ENCODE measurements around the gene PPIP5K2.

Gene PPIP5K2

DNA sequence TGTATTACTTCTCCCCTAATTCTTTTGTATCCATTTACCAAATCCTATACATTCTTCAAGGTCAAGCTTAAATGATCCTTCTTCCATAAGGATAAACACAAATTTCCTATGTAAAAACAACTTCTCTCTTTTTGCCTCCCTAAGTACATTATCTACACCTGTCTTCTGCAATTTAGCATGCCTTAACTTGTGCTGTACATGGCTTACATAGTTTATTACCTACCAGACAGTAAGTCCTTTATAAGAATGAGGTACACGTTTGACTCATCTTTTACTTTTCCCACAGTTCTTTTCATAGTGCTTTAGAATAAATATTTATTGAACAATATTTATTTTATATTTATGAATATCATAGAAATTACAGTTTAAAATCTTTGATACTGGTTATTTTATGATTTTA is 33.6 kb upstream of the PPIP5K2 start:
- Histone ChIP-seq H3K27me3 (ENCODE audit: control insufficient read depth in 1 of 2, insufficient read depth in 1 of 2, low read length in 2 of 2) (no peaks in the 10 kb centered on the region), H3K36me3 (ENCODE audit: control insufficient read depth in 1 of 2, insufficient read depth in 2 of 2, low read depth in 1 of 2, low read length in 2 of 2) (peaks cover 10 to 46% of the 10 kb centered on the region in 2 experiments), H4K91ac (ENCODE audit: low read length) (no peak overlapping the region), H3K9me3 (ENCODE audit: control insufficient read depth, low read length) (peaks cover 47% of the 10 kb centered on the region), H3K79me1 (replicated peaks; ENCODE audit: low read length, poor library complexity, severe bottlenecking) (peaks cover 2% of the 10 kb centered on the region), H2AFZ (ENCODE audit: low read depth, low read length) (no peak overlapping the region), H3K4me3 (ENCODE audit: insufficient read depth in 1 of 2, low read depth in 1 of 2, low read length in 2 of 2) (no peak overlapping the region), H2BK120ac (ENCODE audit: low read depth, low read length) (no peak overlapping the region), H2BK15ac (ENCODE audit: low read depth, poor library complexity, severe bottlenecking) (no peak overlapping the region), H2AK5ac (ENCODE audit: low read length, severe bottlenecking) (no peak overlapping the region), H3K9ac (ENCODE audit: low read length) (no peak overlapping the region), H3K4ac (ENCODE audit: low read depth in 1 of 2, low read length in 2 of 2) (no peak overlapping the region), H2BK12ac (ENCODE audit: low read length in 2 of 2) (no peak overlapping the region), H3K4me1 (ENCODE audit: control insufficient read depth, insufficient read depth, low read depth, low read length) (no peaks in the 10 kb centered on the region), H3K27ac (ENCODE audit: low read length, poor library complexity, severe bottlenecking) (no peak overlapping the region), H3K4me2 (ENCODE audit: low read length, poor library complexity, severe bottlenecking) (no peak overlapping the region), H4K8ac (ENCODE audit: low read length) (no peak overlapping the region), H3K23ac (ENCODE audit: low read length in 2 of 2) (no peak overlapping the region), H3K18ac (ENCODE audit: low read depth in 1 of 2, low read length in 2 of 2) (no peak overlapping the region), H3K14ac (ENCODE audit: low read length in 2 of 2) (no peak overlapping the region), H2BK5ac (ENCODE audit: low read depth, low read length, poor library complexity, severe bottlenecking) (no peak overlapping the region)
- DNase-seq: no peak
- WGBS: no CpG with 5 or more reads among the region's 1 CpG

- DNase-seq: no peak
- Histone ChIP-seq H2BK15ac (ENCODE audit: low read depth, poor library complexity, severe bottlenecking) (no peak overlapping the region), H2BK5ac (ENCODE audit: low read depth, low read length, poor library complexity, severe bottlenecking) (no peak overlapping the region), H3K9ac (ENCODE audit: low read length) (no peak overlapping the region), H3K4me1 (ENCODE audit: control insufficient read depth, insufficient read depth, low read depth, low read length) (no peaks in the 10 kb centered on the region), H4K91ac (ENCODE audit: low read length) (no peak overlapping the region), H3K79me1 (replicated peaks; ENCODE audit: low read length, poor library complexity, severe bottlenecking) (peaks cover 2% of the 10 kb centered on the region), H3K9me3 (ENCODE audit: control insufficient read depth, low read length) (peaks cover 23% of the 10 kb centered on the region), H3K36me3 (ENCODE audit: control insufficient read depth in 1 of 2, insufficient read depth in 2 of 2, low read depth in 1 of 2, low read length in 2 of 2) (peaks cover 10 to 53% of the 10 kb centered on the region in 2 experiments), H3K27ac (ENCODE audit: low read length, poor library complexity, severe bottlenecking) (no peak overlapping the region), H2AFZ (ENCODE audit: low read depth, low read length) (no peak overlapping the region), H3K18ac (ENCODE audit: low read depth in 1 of 2, low read length in 2 of 2) (no peak overlapping the region), H2AK5ac (ENCODE audit: low read length, severe bottlenecking) (no peak overlapping the region), H3K27me3 (ENCODE audit: control insufficient read depth in 1 of 2, insufficient read depth in 1 of 2, low read length in 2 of 2) (no peaks in the 10 kb centered on the region), H2BK120ac (ENCODE audit: low read depth, low read length) (no peak overlapping the region), H3K4me2 (ENCODE audit: low read length, poor library complexity, severe bottlenecking) (no peak overlapping the region), H2BK12ac (ENCODE audit: low read length in 2 of 2) (no peak overlapping the region), H4K8ac (ENCODE audit: low read length) (no peak overlapping the region), H3K23ac (ENCODE audit: low read length in 2 of 2) (no peak overlapping the region), H3K4ac (ENCODE audit: low read depth in 1 of 2, low read length in 2 of 2) (no peak overlapping the region), H3K4me3 (ENCODE audit: insufficient read depth in 1 of 2, low read depth in 1 of 2, low read length in 2 of 2) (no peak overlapping the region), H3K14ac (ENCODE audit: low read length in 2 of 2) (no peak overlapping the region)
- WGBS: 100% methylated on average over 1 of the region's 1 CpG
Observed at GRCh38 chr5:103089272-103089671, 30.8 kb upstream of the PPIP5K2 start.

DNA sequence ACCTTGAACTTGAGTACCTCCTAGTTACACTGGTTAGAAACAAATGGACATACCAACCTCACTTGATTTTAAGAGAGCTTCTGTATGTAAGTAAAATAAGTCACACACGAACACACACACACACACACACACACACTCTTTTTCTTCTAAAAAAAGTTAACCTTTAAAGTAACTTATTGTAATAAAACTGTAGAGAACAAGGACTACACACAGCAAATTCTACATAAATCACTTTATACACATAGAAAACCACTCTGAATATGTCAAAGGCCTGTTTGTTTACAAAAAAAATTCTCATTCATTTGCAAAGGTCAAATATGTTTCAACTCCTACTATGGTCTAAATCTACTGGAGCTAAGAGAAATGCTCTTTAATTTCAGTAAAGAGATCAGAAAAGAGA is 29.3 kb upstream of the PPIP5K2 start:
- Histone ChIP-seq H2BK12ac (ENCODE audit: low read length in 2 of 2) (no peak overlapping the region), H3K4ac (ENCODE audit: low read depth in 1 of 2, low read length in 2 of 2) (no peak overlapping the region), H2BK15ac (ENCODE audit: low read depth, poor library complexity, severe bottlenecking) (no peak overlapping the region), H4K91ac (ENCODE audit: low read length) (no peak overlapping the region), H3K27me3 (ENCODE audit: control insufficient read depth in 1 of 2, insufficient read depth in 1 of 2, low read length in 2 of 2) (no peaks in the 10 kb centered on the region), H3K23ac (ENCODE audit: low read length in 2 of 2) (no peak overlapping the region), H3K36me3 (ENCODE audit: control insufficient read depth in 1 of 2, insufficient read depth in 2 of 2, low read depth in 1 of 2, low read length in 2 of 2) (peaks cover 6 to 42% of the 10 kb centered on the region in 2 experiments), H3K4me1 (ENCODE audit: control insufficient read depth, insufficient read depth, low read depth, low read length) (peaks cover 1% of the 10 kb centered on the region), H3K18ac (ENCODE audit: low read depth in 1 of 2, low read length in 2 of 2) (no peak overlapping the region), H3K27ac (ENCODE audit: low read length, poor library complexity, severe bottlenecking) (no peak overlapping the region), H3K4me3 (ENCODE audit: insufficient read depth in 1 of 2, low read depth in 1 of 2, low read length in 2 of 2) (no peak overlapping the region), H3K9ac (ENCODE audit: low read length) (no peak overlapping the region), H2BK120ac (ENCODE audit: low read depth, low read length) (no peak overlapping the region), H3K79me1 (replicated peaks; ENCODE audit: low read length, poor library complexity, severe bottlenecking) (peaks cover 2% of the 10 kb centered on the region), H3K14ac (ENCODE audit: low read length in 2 of 2) (no peak overlapping the region), H3K9me3 (ENCODE audit: control insufficient read depth, low read length) (peaks cover 9% of the 10 kb centered on the region), H4K8ac (ENCODE audit: low read length) (no peak overlapping the region), H3K4me2 (ENCODE audit: low read length, poor library complexity, severe bottlenecking) (no peak overlapping the region), H2AFZ (ENCODE audit: low read depth, low read length) (no peak overlapping the region), H2BK5ac (ENCODE audit: low read depth, low read length, poor library complexity, severe bottlenecking) (no peak overlapping the region), H2AK5ac (ENCODE audit: low read length, severe bottlenecking) (no peak overlapping the region)
- DNase-seq: no peak
- WGBS: no CpG with 5 or more reads among the region's 1 CpG

GRCh38 chr5:103092676-103093075 is 27.4 kb upstream of the PPIP5K2 start:
- no peak overlapping the region for H3K4ac ChIP-seq (ENCODE audit: low read depth in 1 of 2, low read length in 2 of 2)
- no peak overlapping the region for H3K27ac ChIP-seq (ENCODE audit: low read length, poor library complexity, severe bottlenecking)
- H2BK12ac ChIP-seq (ENCODE audit: low read length in 2 of 2): no peak overlapping the region
- H2BK15ac ChIP-seq (ENCODE audit: low read depth, poor library complexity, severe bottlenecking): no peak overlapping the region
- no peak overlapping the region for H4K91ac ChIP-seq (ENCODE audit: low read length)
- 100% methylated on average over 1 of the region's 3 CpGs for WGBS
- H2AK5ac ChIP-seq (ENCODE audit: low read length, severe bottlenecking): no peak overlapping the region
- no peak overlapping the region for H2AFZ ChIP-seq (ENCODE audit: low read depth, low read length)
- no peak overlapping the region for H2BK120ac ChIP-seq (ENCODE audit: low read depth, low read length)
- H3K4me3 ChIP-seq (ENCODE audit: insufficient read depth in 1 of 2, low read depth in 1 of 2, low read length in 2 of 2): no peak overlapping the region
- no peak overlapping the region for H4K8ac ChIP-seq (ENCODE audit: low read length)
- H3K9me3 ChIP-seq (ENCODE audit: control insufficient read depth, low read length): no peaks in the 10 kb centered on the region
- H3K27me3 ChIP-seq (ENCODE audit: control insufficient read depth in 1 of 2, insufficient read depth in 1 of 2, low read length in 2 of 2): no peaks in the 10 kb centered on the region
- H3K9ac ChIP-seq (ENCODE audit: low read length): no peak overlapping the region
- DNase-seq: no peak
- no peak overlapping the region for H3K18ac ChIP-seq (ENCODE audit: low read depth in 1 of 2, low read length in 2 of 2)
- H3K4me1 ChIP-seq (ENCODE audit: control insufficient read depth, insufficient read depth, low read depth, low read length): peaks cover 1% of the 10 kb centered on the region
- H3K79me1 ChIP-seq (replicated peaks; ENCODE audit: low read length, poor library complexity, severe bottlenecking): peaks cover 2% of the 10 kb centered on the region
- H2BK5ac ChIP-seq (ENCODE audit: low read depth, low read length, poor library complexity, severe bottlenecking): no peak overlapping the region
- H3K14ac ChIP-seq (ENCODE audit: low read length in 2 of 2): no peak overlapping the region
- peaks cover 3 to 33% of the 10 kb centered on the region in 2 experiments for H3K36me3 ChIP-seq (ENCODE audit: control insufficient read depth in 1 of 2, insufficient read depth in 2 of 2, low read depth in 1 of 2, low read length in 2 of 2)
- no peak overlapping the region for H3K4me2 ChIP-seq (ENCODE audit: low read length, poor library complexity, severe bottlenecking)
- H3K23ac ChIP-seq (ENCODE audit: low read length in 2 of 2): no peak overlapping the region
